Loucy (cell line): ENCODE results near the gene SDC3.

Source experiments
- CTCF ChIP-seq: fragments of 200-600 bp; sonication (generic); conservative IDR thresholded peaks from 2 replicates; pipeline ENCODE4 v1.5.1; 2014; ENCODE audit warnings: mild to moderate bottlenecking, antibody characterized with exemption, low read length
- EZH2phosphoT487 ChIP-seq: fragments of 200-600 bp; IDR thresholded peaks from 2 replicates; pipeline ENCODE4 v1.6.1; 2018; ENCODE audit warnings: antibody characterized with exemption, mild to moderate bottlenecking, moderate library complexity, borderline replicate concordance

- TF ChIP-seq EZH2phosphoT487 (no peak), CTCF (no peak)
Measured at GRCh38 chr1:30823627-30823968, 85.0 kb downstream of the SDC3 start.
